Karpas-422 (cell line): ENCODE data around the gene INHBB. TPM values are rescaled to one million over a fixed set of nuclear protein-coding genes. Genes with fewer than 3 reads are reported as not detected.

ENCODE experiments used
- DNase-seq: peaks from one replicate; pipeline ENCODE4 v3.0.0-alpha.2; 2015
- H2AFZ ChIP-seq: fragments of 200-600 bp; sonication (generic); 2 replicates; pipeline ENCODE4 v1.6.1; 2014; ENCODE audit warnings: antibody characterized with exemption, low read length, mixed read lengths
- H3K27ac ChIP-seq: fragments of 200-600 bp; sonication (generic); 2 replicates; pipeline ENCODE4 v1.5.1; 2014; ENCODE audit warnings: mild to moderate bottlenecking, low read length, moderate library complexity
- H3K27me3 ChIP-seq: fragments of 200-600 bp; sonication (generic); 2 replicates; pipeline ENCODE4 v1.6.1; 2014; ENCODE audit warnings: low read length, mixed read lengths
- H3K36me3 ChIP-seq: fragments of 200-600 bp; sonication (generic); 2 replicates; pipeline ENCODE4 v1.6.1; 2014; ENCODE audit warnings: low read length, mixed read lengths; ENCODE audit not compliant: insufficient read depth
- H3K4me1 ChIP-seq: fragments of 200-600 bp; sonication (generic); 2 replicates; pipeline ENCODE4 v1.6.1; 2014; ENCODE audit warnings: mild to moderate bottlenecking, low read length, mixed read lengths
- H3K4me2 ChIP-seq: fragments of 200-600 bp; sonication (generic); 2 replicates; pipeline ENCODE4 v1.6.1; 2014; ENCODE audit warnings: low read length, low read depth, mild to moderate bottlenecking; ENCODE audit not compliant: poor library complexity, severe bottlenecking
- H3K4me3 ChIP-seq: fragments of 200-600 bp; sonication (generic); 2 replicates; pipeline ENCODE4 v1.5.1; 2014; ENCODE audit warnings: mild to moderate bottlenecking, antibody characterized with exemption, low read length, mixed read lengths
- H3K79me2 ChIP-seq: fragments of 200-600 bp; sonication (generic); 2 replicates; pipeline ENCODE4 v1.6.1; 2014; ENCODE audit warnings: mild to moderate bottlenecking, low read length, mixed read lengths
- H3K9ac ChIP-seq: fragments of 200-600 bp; sonication (generic); 2 replicates; pipeline ENCODE4 v1.6.0; 2014; ENCODE audit warnings: low read length
- H3K9me2 ChIP-seq: fragments of 200-600 bp; sonication (generic), shearing (Covaris generic); replicated peaks from 2 replicates; pipeline ENCODE4 v1.6.0; 2014; ENCODE audit warnings: mild to moderate bottlenecking, low read length, moderate library complexity; ENCODE audit not compliant: insufficient read depth
- H3K9me3 ChIP-seq: fragments of 300-700, 200-600 bp; sonication (generic); 2 replicates; pipeline ENCODE4 v1.6.1; 2014; ENCODE audit warnings: low read length, mixed read lengths
- H4K20me1 ChIP-seq: fragments of 200-600 bp; sonication (generic); 2 replicates; pipeline ENCODE4 v1.6.1; 2014; ENCODE audit warnings: mild to moderate bottlenecking, antibody characterized with exemption, low read length, low read depth; ENCODE audit not compliant: insufficient read depth
- total RNA-seq: library from RNA; depleted of rRNA; stranded (reverse); fragments of >200 nt; shearing (Covaris generic); gene quantifications from 2 replicates; pipeline ENCODE4 v1.2.3, GENCODE V29; 2014; ENCODE audit warnings: low replicate concordance; rRNA removed

The INHBB gene
- total RNA-seq, 1 experiment from 2014 or later = not detected

DNA sequence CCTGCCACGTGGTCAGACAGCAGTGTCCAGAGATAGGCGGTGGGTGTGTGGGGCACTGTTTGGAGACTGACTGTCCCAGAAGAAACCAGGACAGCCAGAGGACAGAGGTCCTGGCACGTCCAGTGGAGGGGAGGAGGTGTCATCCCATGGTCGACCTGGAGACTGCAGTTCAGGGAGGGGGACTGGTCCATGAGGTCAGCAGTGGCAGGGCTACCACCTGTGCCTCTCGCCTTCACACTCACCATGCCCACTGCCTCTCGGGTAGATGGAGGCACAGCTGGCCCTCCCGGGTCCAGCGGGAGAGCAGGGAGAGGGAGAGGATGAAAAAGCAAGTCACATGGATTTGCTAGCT is 53.9 kb downstream of the INHBB start:
- no peaks in the 10 kb centered on the region for H3K79me2 ChIP-seq
- no peaks in the 10 kb centered on the region for H3K27me3 ChIP-seq
- H3K4me2 ChIP-seq = no peak overlapping the region
- DNase-seq = no peak
- H3K9ac ChIP-seq = no peak overlapping the region
- no peaks in the 10 kb centered on the region for H3K4me1 ChIP-seq
- no peaks in the 10 kb centered on the region for H3K36me3 ChIP-seq
- H4K20me1 ChIP-seq = no peaks in the 10 kb centered on the region
- H3K9me3 ChIP-seq = no peaks in the 10 kb centered on the region
- H2AFZ ChIP-seq = no peak overlapping the region
- no peak overlapping the region for H3K27ac ChIP-seq
- H3K9me2 ChIP-seq = no peaks in the 10 kb centered on the region
- H3K4me3 ChIP-seq = no peak overlapping the region

GRCh38 chr2:120400551-120400950 is 54.6 kb downstream of the INHBB start:
- H3K9me2 ChIP-seq = no peaks in the 10 kb centered on the region
- no peak overlapping the region for H3K4me2 ChIP-seq
- H2AFZ ChIP-seq = no peak overlapping the region
- H3K27ac ChIP-seq = no peak overlapping the region
- H3K79me2 ChIP-seq = no peaks in the 10 kb centered on the region
- H3K4me3 ChIP-seq = no peak overlapping the region
- no peaks in the 10 kb centered on the region for H3K27me3 ChIP-seq
- H3K36me3 ChIP-seq = no peaks in the 10 kb centered on the region
- H3K4me1 ChIP-seq = no peaks in the 10 kb centered on the region
- H3K9me3 ChIP-seq = no peaks in the 10 kb centered on the region
- DNase-seq = no peak
- no peak overlapping the region for H3K9ac ChIP-seq
- no peaks in the 10 kb centered on the region for H4K20me1 ChIP-seq

Other genes starting within 250 kb of the INHBB start
- 12.9 and 13.0 TPM in 2 replicates for gene TMEM185B, start 122.7 kb upstream of the INHBB start, total RNA-seq
- gene RALB, start 93.3 kb upstream of the INHBB start, total RNA-seq = 7.2 and 19.4 TPM in 2 replicates